OCI-LY7 (cell line): ENCODE data around the gene ARMC9. TPM values are rescaled to one million over a fixed set of nuclear protein-coding genes. Genes with fewer than 3 reads are reported as not detected.

Source experiments
- BruUV-seq: library from RNA; stranded (reverse); fragments of 400-500 nt; replicated peaks from 2 replicates; lab custom pipeline; 2021; lab: Mats Ljungman, UMichigan
- CTCF ChIA-PET: fragments of 300-600 bp; sonication (Branson Sonifier 250); formaldehyde crosslinking; loops from one replicate; lab custom pipeline; 2022; ENCODE audit warnings: antibody characterized with exemption; ENCODE audit not compliant: unreplicated experiment; lab: Charles Lee
- POLR2A ChIA-PET: fragments of 300-600 bp; sonication (Branson Sonifier 250); formaldehyde crosslinking; loops from one replicate; lab custom pipeline; 2022; ENCODE audit warnings: antibody characterized with exemption; lab: Charles Lee
- DNase-seq: peaks from one replicate; pipeline ENCODE4 v3.0.0-alpha.2; 2015; ENCODE audit warnings: low spot score
- H2AFZ ChIP-seq: fragments of 200-600 bp; sonication (generic), shearing (Covaris generic); 2 replicates; pipeline ENCODE4 v1.6.1; 2014; ENCODE audit warnings: mild to moderate bottlenecking, antibody characterized with exemption, low read length, moderate library complexity
- H3K27ac ChIP-seq: fragments of 200-600 bp; sonication (generic); 2 replicates; pipeline ENCODE4 v1.5.1; 2014; ENCODE audit warnings: mixed run types, low read depth, mild to moderate bottlenecking, moderate library complexity, low read length, inconsistent platforms; ENCODE audit not compliant: poor library complexity, severe bottlenecking
- H3K36me3 ChIP-seq: fragments of 200-600 bp; sonication (generic); 2 replicates; pipeline ENCODE4 v1.6.1; 2014; ENCODE audit warnings: mild to moderate bottlenecking, antibody characterized with exemption, low read length, moderate library complexity, mixed read lengths; ENCODE audit not compliant: insufficient read depth
- H3K4me1 ChIP-seq: fragments of 200-600 bp; sonication (generic); 2 replicates; pipeline ENCODE4 v1.5.1; 2014; ENCODE audit warnings: mild to moderate bottlenecking, low read length; ENCODE audit not compliant: insufficient read depth, poor library complexity, severe bottlenecking
- H3K4me2 ChIP-seq: fragments of 200-600 bp; sonication (generic); 2 replicates; pipeline ENCODE4 v1.6.1; 2014; ENCODE audit warnings: mild to moderate bottlenecking, low read length
- H3K4me3 ChIP-seq: fragments of 200-600 bp; sonication (generic); 2 replicates; pipeline ENCODE4 v1.5.1; 2014; ENCODE audit warnings: mild to moderate bottlenecking, low read depth, low read length; ENCODE audit not compliant: poor library complexity, severe bottlenecking
- H3K79me2 ChIP-seq: fragments of 200-600 bp; sonication (generic); 2 replicates; pipeline ENCODE4 v1.6.1; 2016; ENCODE audit warnings: low read depth, mild to moderate bottlenecking, low read length, moderate library complexity, mixed read lengths; ENCODE audit not compliant: insufficient read depth
- H3K9me2 ChIP-seq: fragments of 200-600 bp; sonication (generic); 2 replicates; pipeline ENCODE4 v1.6.1; 2016; ENCODE audit warnings: mild to moderate bottlenecking, low read length, mixed read lengths; ENCODE audit not compliant: insufficient read depth
- H3K9me3 ChIP-seq: fragments of 200-600 bp; sonication (generic); 2 replicates; pipeline ENCODE4 v1.6.1; 2014; ENCODE audit warnings: mild to moderate bottlenecking, mixed run types, low read length, mixed read lengths
- H4K20me1 ChIP-seq: fragments of 200-600 bp; sonication (generic); 2 replicates; pipeline ENCODE4 v1.6.1; 2014; ENCODE audit warnings: mild to moderate bottlenecking, antibody characterized with exemption, low read length, moderate library complexity, mixed read lengths; ENCODE audit not compliant: insufficient read depth
- EZH2phosphoT487 ChIP-seq: fragments of 200-600 bp; sonication (generic); IDR thresholded peaks from 2 replicates; pipeline ENCODE4 v1.6.1; 2018; ENCODE audit warnings: low read depth, borderline replicate concordance, mild to moderate bottlenecking, mixed run types, antibody characterized with exemption, low read length, moderate library complexity, mixed read lengths
- intact Hi-C: fragments of 100-400 bp; cut with micrococcal nuclease; formaldehyde crosslinking; loops from one replicate; pipeline ENCODE4 v1.10.0; 2022; ENCODE audit not compliant: unreplicated experiment
- total RNA-seq, 2 experiments: library from RNA; depleted of rRNA in 1 of 2; stranded (reverse); fragments of >200 nt in 1 of 2; shearing (Covaris generic) in 1 of 2; gene quantifications; 2 replicates each; pipeline ENCODE4 v1.2.3, GENCODE V29; 2014 to 2022
- TF ChIP-seq, protein P1 (sequence below): fragments of 200-600 bp; sonication (generic); conservative IDR thresholded peaks from 2 replicates; pipeline ENCODE4 v1.5.1; 2014; ENCODE audit warnings: mild to moderate bottlenecking, antibody characterized with exemption, low read length, moderate library complexity, mixed read lengths

Gene ARMC9
- total RNA-seq, 2 experiments from 2014 or later = 6.6 to 12.2 TPM

DNA sequence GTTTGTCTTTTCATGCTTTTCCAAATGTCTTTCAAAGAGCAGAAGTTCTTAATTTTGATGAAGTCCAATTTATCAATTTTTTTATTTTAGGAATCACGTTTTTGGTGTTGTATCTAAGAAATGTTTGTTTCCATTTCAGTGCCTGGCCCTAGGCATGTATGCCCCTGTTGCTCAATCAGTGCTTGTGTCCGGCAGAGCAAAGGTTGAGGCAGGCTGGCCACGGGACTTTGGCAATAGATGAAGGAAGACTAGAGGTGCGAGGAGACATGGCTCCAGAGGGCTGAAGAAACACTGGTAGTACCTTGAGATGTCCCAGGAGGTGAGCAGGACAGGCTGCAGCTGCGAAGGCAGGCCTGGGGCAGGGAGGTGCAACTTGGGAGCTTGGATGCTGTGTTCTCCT lies 187.0 kb downstream of the ARMC9 start:
- H3K9me2 ChIP-seq = no peaks in the 10 kb centered on the region
- no peak for TF ChIP-seq EZH2phosphoT487
- TF ChIP-seq, protein P1, sequence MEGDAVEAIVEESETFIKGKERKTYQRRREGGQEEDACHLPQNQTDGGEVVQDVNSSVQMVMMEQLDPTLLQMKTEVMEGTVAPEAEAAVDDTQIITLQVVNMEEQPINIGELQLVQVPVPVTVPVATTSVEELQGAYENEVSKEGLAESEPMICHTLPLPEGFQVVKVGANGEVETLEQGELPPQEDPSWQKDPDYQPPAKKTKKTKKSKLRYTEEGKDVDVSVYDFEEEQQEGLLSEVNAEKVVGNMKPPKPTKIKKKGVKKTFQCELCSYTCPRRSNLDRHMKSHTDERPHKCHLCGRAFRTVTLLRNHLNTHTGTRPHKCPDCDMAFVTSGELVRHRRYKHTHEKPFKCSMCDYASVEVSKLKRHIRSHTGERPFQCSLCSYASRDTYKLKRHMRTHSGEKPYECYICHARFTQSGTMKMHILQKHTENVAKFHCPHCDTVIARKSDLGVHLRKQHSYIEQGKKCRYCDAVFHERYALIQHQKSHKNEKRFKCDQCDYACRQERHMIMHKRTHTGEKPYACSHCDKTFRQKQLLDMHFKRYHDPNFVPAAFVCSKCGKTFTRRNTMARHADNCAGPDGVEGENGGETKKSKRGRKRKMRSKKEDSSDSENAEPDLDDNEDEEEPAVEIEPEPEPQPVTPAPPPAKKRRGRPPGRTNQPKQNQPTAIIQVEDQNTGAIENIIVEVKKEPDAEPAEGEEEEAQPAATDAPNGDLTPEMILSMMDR = no peak
- H2AFZ ChIP-seq = no peak overlapping the region
- DNase-seq = no peak
- CTCF ChIA-PET = no interaction called here
- no peak overlapping the region for H3K27ac ChIP-seq
- no peak overlapping the region for H3K4me3 ChIP-seq
- no peaks in the 10 kb centered on the region for H3K79me2 ChIP-seq
- POLR2A ChIA-PET = interaction anchor here (0.7 kb wide), 1 partner anchor 76 kb away, joined by 3 read pairs; no protein-coding TSS in a partner anchor
- intact Hi-C loops = no loop called here
- no peak overlapping the region for H3K4me2 ChIP-seq
- no peaks in the 10 kb centered on the region for H3K4me1 ChIP-seq
- H4K20me1 ChIP-seq = no peaks in the 10 kb centered on the region
- peaks cover 8% of the 10 kb centered on the region; the same call in 1 of the 2 replicates for H3K9me3 ChIP-seq
- no TSS peak for BruUV-seq
- no peaks in the 10 kb centered on the region for H3K36me3 ChIP-seq

DNA sequence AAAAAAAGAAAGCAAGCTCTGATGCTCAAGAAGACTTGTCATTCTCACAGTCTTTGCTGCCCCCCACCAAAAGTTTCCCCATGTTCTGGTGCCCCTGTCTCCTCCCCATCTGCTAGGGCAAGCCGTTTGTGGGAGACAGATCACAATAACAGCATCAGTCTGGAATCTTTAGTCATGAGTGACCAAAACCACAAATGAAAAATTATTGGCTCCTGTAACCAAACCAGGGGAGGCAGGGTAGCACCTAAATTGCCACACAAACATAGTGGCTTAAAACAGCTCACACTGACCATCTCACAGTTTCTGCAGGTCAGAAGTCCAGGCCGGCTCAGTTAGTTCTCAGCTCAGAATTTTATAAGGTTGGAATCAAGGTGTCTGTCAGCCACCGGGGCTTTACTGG lies 188.0 kb downstream of the ARMC9 start:
- ChIA-PET POLR2A (no interaction called here), CTCF (no interaction called here)
- Histone ChIP-seq H3K36me3 (no peaks in the 10 kb centered on the region), H3K4me1 (peaks cover 2% of the 10 kb centered on the region), H4K20me1 (no peaks in the 10 kb centered on the region), H3K9me3 (peaks cover 8% of the 10 kb centered on the region; the same call in 1 of the 2 replicates), H3K79me2 (no peaks in the 10 kb centered on the region), H3K4me3 (no peak overlapping the region), H3K4me2 (no peak overlapping the region), H3K9me2 (no peaks in the 10 kb centered on the region), H2AFZ (no peak overlapping the region), H3K27ac (no peak overlapping the region)
- intact Hi-C loops = no loop called here
- TF ChIP-seq, protein P1 = no peak
- TF ChIP-seq EZH2phosphoT487 = no peak
- BruUV-seq = no TSS peak
- no peak for DNase-seq

DNA sequence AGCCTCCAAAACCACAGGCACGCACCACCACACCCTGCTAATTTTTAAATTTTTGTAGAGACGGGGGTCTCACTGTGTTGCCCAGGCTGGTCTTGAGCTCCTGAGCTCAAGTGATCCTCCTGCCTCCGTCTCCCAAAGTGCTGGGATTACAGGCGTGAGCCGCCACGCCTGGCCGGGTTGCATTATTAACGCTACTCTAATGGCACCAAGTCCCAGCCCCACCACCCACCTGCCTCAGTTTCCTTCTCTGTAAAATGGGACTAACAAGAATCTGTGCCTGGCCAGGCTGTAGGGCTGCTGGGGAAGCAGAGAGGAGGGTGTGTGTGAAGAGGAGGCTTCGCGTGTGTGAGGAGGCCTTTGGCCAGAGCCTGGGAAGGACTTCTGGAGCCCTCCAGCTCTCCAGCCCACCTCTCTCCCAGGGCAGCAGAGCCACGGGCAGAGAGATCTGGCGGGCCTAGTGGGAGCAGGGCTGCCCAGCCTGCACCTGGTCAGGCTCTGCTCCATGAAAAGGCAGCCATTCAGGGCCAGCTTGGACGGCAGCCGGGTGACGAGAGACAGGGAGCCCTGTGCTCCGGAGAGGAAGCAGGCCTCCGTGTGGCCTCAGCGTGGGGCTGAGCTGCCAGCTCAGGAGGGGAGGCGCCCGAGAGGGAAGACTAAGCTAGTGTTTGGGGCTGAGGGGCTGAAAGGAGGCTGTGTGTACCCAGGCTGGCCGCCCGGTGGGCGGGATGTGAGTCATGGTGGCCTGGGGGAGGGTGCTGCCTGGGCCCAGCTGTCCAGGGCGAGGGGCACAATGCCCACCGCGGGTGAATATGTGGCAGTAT lies 189.7 kb downstream of the ARMC9 start:
- intact Hi-C loops = no loop called here
- no peaks in the 10 kb centered on the region for H3K36me3 ChIP-seq
- BruUV-seq = no TSS peak
- no peak overlapping the region for H3K27ac ChIP-seq
- no peaks in the 10 kb centered on the region for H4K20me1 ChIP-seq
- H3K4me3 ChIP-seq = no peak overlapping the region
- peaks cover 19% of the 10 kb centered on the region for H3K4me1 ChIP-seq
- POLR2A ChIA-PET = interaction anchor here (0.6 kb wide), 1 partner anchor 374 kb away, joined by 6 read pairs; no protein-coding TSS in a partner anchor
- DNase-seq = no peak
- TF ChIP-seq, protein P1 = no peak
- no peak for TF ChIP-seq EZH2phosphoT487
- H3K9me2 ChIP-seq = no peaks in the 10 kb centered on the region
- no peaks in the 10 kb centered on the region for H3K79me2 ChIP-seq
- H2AFZ ChIP-seq = no peak overlapping the region
- CTCF ChIA-PET = no interaction called here
- H3K4me2 ChIP-seq = no peak overlapping the region
- H3K9me3 ChIP-seq = peaks cover 8% of the 10 kb centered on the region; the same call in 1 of the 2 replicates
